ENCODE measurements around the gene SNX24.

The SNX24 gene

GRCh38 chr5:123035918-123036390, 190.5 kb downstream of the SNX24 start:
- peak; percentile 11 for DNase-seq

GRCh38 chr5:123036391-123037103, 191.1 kb downstream of the SNX24 start, which contains the start of gene PPIC:
TSS of gene PPIC (minus strand) at chr5:123036725. CDS start at chr5:123036625, 100 bp downstream.
- peak; percentile 5 for DNase-seq

GRCh38 chr5:123037104-123037418, 191.6 kb downstream of the SNX24 start:
- DNase-seq: no peak

- DNase-seq: no peak
Observed at GRCh38 chr5:123039673-123040072, 194.3 kb downstream of the SNX24 start.

- DNase-seq: no peak
Observed at GRCh38 chr5:123044926-123045617, 199.7 kb downstream of the SNX24 start.

- DNase-seq: no peak
Observed at GRCh38 chr5:123046222-123046621, 200.8 kb downstream of the SNX24 start.

- no peak for DNase-seq
Observed at GRCh38 chr5:123047706-123048105, 202.3 kb downstream of the SNX24 start.

GRCh38 chr5:123051206-123051605, 205.8 kb downstream of the SNX24 start:
- no peak for DNase-seq
